HPDE6-E6E7 (cell line): Measurements from ENCODE around the gene PAQR4.

ENCODE experiments used
- DNase-seq: peaks from one replicate; pipeline ENCODE4 v3.0.0; 2011; ENCODE audit warnings: missing footprints; ENCODE audit errors: extremely low spot score

The PAQR4 gene

DNA sequence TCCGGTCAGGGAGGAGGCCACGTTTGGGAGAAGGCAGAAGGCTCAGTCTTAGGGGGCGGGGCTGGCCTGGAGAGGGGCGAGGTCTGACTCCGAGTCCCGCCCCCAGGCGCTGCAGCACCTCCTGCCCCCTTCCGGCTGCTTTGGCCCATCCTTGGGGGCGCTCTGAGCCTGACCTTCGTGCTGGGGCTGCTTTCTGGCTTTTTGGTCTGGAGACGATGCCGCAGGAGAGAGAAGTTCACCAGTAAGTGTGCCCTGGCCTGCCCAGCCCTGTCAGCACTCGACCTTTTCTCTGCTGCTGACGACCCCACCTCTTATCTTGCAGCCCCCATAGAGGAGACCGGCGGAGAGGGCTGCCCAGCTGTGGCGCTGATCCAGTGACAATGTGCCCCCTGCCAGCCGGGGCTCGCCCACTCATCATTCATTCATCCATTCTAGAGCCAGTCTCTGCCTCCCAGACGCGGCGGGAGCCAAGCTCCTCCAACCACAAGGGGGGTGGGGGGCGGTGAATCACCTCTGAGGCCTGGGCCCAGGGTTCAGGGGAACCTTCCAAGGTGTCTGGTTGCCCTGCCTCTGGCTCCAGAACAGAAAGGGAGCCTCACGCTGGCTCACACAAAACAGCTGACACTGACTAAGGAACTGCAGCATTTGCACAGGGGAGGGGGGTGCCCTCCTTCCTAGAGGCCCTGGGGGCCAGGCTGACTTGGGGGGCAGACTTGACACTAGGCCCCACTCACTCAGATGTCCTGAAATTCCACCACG is 52.5 kb downstream of the PAQR4 start:
- peak; percentile 76 for DNase-seq

DNA sequence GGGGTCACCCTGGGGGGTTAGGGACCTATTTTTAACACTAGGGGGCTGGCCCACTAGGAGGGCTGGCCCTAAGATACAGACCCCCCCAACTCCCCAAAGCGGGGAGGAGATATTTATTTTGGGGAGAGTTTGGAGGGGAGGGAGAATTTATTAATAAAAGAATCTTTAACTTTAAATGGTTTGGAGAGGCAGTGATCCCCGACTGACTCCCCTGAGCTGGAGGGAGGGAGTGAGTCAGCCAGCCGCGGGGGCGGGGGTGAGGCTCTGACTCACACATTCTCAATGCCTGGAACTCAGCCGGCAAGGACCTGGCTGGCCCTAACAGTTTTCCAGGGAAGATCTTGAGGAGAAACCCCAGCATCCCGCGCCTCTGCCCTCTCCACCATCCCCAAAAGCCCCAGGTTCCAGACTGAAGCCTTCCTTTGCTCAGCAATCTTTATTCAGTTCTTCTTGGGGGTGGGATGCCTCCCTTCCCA is 53.1 kb downstream of the PAQR4 start:
- DNase-seq: peak; percentile 84

DNA sequence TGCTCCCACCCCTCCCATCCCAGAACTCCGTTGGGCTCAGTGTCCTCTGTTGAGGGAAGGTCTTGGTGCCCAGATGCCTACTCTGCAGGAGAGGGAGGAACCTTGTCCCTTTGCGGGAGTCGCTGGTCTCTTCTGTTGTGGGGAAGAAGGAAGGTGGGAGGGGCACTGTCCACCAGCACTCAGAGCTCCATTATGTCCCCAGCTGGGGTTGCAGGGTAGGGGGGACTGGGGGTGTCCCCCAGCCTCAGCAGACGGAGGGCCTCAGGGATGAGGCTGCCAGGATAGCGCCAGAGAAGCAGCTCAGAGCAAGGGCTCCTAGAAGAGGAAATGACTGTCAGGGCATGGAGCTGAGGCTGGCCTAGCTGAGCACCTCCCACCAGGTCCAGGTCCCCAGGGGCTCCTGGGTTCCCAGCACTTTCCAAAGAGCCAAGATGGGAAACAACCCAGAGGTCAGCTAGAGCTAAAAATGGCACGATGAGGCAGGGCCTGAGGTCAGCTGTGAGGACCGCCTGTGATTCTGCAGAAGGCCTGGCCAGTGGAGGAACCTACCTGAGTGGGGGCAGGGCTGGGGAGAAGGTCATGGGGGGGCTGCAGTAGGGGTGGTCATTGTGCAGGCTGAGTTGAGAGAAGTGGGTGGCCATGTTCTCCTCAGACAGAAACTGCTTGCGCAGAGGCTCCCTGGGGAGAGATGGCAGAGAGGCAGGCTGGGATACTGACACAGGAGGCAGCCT is 53.7 kb downstream of the PAQR4 start:
- no peak for DNase-seq
